GM18505 (cell line): ENCODE data around the gene INHBE.
"Not testable (repeated sequence)": the region's sequence is repeated elsewhere in the genome, so short reads cannot be mapped to it uniquely, and the experiment has no call there.

Source experiments
- ATAC-seq: cut with Tn5 transposase; IDR thresholded peaks from one replicate; pipeline ENCODE4 v1.9.1; 2021; ENCODE audit not compliant: unreplicated experiment
- POLR2A ChIP-seq: IDR thresholded peaks from 4 replicates; pipeline ENCODE4 v1.6.1; 2011; ENCODE audit warnings: borderline replicate concordance; ENCODE audit not compliant: insufficient read depth, insufficient read length; ENCODE audit errors: extremely low read depth

Gene INHBE, protein sequence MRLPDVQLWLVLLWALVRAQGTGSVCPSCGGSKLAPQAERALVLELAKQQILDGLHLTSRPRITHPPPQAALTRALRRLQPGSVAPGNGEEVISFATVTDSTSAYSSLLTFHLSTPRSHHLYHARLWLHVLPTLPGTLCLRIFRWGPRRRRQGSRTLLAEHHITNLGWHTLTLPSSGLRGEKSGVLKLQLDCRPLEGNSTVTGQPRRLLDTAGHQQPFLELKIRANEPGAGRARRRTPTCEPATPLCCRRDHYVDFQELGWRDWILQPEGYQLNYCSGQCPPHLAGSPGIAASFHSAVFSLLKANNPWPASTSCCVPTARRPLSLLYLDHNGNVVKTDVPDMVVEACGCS

DNA sequence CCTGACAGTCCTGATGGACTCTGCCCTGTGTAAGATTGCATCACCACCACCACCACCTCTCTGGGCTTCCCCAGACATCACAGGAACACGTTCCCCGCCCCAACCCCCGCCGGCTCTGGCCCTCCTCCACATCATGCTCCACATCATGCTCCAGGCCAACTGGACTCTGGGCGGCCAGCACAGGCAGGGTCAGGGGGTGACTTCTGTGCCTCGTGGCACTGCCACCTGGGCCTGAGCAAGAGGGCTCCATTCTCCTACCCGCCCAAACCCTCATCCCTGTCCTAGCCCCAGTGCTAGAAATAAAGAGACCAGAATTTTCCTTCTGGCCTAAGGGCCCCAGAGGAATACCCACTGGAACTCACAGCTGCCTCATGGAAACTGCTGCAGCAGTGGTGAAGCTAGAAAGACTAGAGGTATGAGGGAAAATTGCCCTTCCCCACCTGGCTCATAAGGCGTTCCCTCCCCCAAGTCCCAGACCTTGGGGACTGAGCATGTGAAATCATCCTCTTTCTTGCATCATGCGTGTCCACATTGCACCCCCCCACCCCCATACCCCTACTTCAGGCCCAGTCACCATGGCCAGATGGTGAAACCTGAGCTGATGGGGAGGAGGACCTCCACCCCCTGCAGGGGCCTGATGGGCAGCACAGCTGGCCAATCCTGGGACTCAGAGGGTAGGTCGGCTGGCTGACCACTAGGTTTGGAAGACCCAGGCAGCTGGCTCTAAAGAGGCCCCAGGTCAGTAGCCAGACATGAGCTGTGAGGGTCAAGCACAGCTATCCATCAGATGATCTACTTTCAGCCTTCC is at the start of gene INHBE:
INHBE (plus strand) TSS at position 742 of the 808 bp plus-strand sequence. CDS start 230 bp downstream, outside the sequence.
- ATAC-seq, result no peak
- TF ChIP-seq POLR2A, result no peak

- no peak for TF ChIP-seq POLR2A
- no peak for ATAC-seq
These were observed 44.6 kb upstream of the INHBE start for GRCh38 chr12:57410534-57410933.

DNA sequence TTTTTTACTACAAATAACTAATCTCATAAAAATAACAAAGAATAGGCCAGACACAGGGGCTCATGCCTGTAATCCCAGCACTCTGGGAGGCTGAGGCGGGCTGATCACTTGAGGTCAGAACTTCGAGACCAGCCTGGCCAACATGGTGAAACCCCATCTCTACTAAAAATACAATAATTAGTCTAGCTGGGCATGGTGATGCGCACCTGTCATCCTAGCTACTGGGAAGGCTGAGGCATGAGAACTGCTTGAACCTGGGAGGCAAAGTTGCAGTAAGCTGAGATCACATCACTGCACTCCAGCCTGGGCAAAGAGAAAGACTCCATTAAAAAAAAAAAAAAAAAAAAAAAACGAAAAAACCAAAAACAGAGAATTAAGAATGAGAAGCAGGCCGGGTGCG is 40.9 kb upstream of the INHBE start:
- not testable (repeated sequence) for ATAC-seq

- TF ChIP-seq POLR2A, result no peak
- ATAC-seq, result no peak
These were observed 40.0 kb upstream of the INHBE start for GRCh38 chr12:57415088-57415487.

- no peak for ATAC-seq
These were observed 38.8 kb upstream of the INHBE start for GRCh38 chr12:57416039-57416996.

GRCh38 chr12:57418255-57418654 is 36.9 kb upstream of the INHBE start:
- no peak for TF ChIP-seq POLR2A

More at GRCh38 chr12:57416039-57416996, 38.8 kb upstream of the INHBE start:
- no peak for TF ChIP-seq POLR2A

DNA sequence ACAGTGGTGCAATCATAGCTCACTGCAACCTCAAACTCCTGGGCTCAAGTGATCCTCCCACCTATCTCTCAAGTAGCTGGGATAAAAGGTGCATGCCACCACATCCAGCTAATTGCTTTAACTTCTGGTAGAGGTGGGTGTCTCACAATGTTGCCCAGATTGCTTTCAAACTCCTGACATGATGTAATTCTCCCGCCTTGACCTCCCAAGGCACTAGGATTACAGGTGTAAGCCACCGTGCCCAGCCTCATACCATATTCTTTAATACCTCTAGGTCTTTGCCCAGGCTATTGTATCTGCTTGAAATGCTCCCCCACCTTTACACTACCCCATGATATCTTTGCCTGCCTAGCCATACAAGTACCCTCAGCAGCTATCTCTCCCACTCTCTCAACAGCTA is 35.6 kb upstream of the INHBE start:
- TF ChIP-seq POLR2A, result no peak
- ATAC-seq, result no peak

More at GRCh38 chr12:57418255-57418654, 36.9 kb upstream of the INHBE start:
- no peak for ATAC-seq

GRCh38 chr12:57420482-57420881 is 34.6 kb upstream of the INHBE start:
- ATAC-seq, result no peak
- TF ChIP-seq POLR2A, result no peak

- ATAC-seq, result not testable (repeated sequence)
These were observed 28.2 kb upstream of the INHBE start for GRCh38 chr12:57426948-57427347.

DNA sequence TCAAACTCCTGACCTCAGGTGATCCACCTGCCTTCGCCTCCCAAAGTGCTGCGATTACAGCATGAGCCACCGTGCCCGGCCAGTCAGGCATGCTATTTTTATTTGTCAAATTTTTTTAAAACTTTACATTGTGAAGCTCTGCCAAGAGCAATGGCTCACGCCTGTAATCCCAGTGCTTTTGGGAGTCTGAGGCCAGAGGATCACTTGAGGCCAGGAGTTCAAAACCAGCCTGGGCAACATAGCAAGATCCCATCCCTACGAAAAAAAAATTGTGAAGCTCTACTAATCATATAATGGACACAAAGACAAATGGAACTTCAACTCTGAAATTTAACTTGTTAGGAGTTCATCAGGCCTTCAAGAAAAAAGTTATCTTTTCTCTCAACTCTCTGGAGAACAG is 26.1 kb upstream of the INHBE start:
- no peak for ATAC-seq
- TF ChIP-seq POLR2A, result no peak

DNA sequence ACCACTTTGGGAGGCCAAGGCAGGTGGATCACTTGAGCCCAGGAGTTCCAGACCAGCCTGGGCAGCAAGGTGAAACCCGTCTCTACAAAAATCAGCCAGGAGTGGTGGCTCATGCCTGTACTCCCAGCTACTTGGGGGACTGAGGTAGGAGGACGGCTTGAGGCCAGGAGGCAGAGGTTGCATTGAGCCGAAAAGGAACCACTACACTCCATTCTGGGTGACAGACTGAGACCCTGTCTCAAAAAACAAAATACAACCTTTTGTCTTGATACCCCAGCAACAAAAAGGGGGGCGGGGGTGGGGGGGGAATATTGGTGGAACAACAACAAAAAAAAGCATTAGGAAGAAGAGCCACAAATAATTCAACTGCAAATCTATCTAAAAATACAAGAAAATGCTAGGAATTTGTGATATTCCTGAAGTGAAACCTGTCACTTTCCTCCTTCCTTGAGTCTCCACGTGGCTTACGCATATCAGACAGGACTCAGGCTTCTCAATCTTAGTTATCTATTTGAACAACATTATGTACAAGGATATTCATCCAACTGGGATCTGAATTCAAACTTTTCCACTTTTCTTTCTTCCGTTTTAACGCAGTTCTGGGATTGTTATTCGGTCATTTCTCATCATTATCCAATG is 25.5 kb upstream of the INHBE start:
- TF ChIP-seq POLR2A, result no peak
- no peak for ATAC-seq

GRCh38 chr12:57430112-57430930 is 24.8 kb upstream of the INHBE start:
- ATAC-seq, result peak; percentile 44
- no peak for TF ChIP-seq POLR2A

- ATAC-seq, result peak; percentile 92
- peak; percentile 97 for TF ChIP-seq POLR2A
These were observed 24.1 kb upstream of the INHBE start, which contains the start of gene R3HDM2 for GRCh38 chr12:57430931-57431566. Gene R3HDM2 (minus strand): TSS chr12:57431043. CDS start chr12:57310428, 120,615 bp downstream.
